ENCODE data around the gene DOCK8.

The DOCK8 gene

GRCh38 chr9:494764-495163 is 280.1 kb downstream of the DOCK8 start:
- peaks cover 28% of the 10 kb centered on the region for H3K27me3 Mint-ChIP-seq (ENCODE audit: low read depth)
- H3K36me3 Mint-ChIP-seq (ENCODE audit: low read depth), result no peaks in the 10 kb centered on the region
- H3K27ac Mint-ChIP-seq, result no peak overlapping the region
- H3K9me3 Mint-ChIP-seq, result no peaks in the 10 kb centered on the region
- H3K4me1 Mint-ChIP-seq (ENCODE audit: low read depth), result no peaks in the 10 kb centered on the region
- H3K4me3 Mint-ChIP-seq, result no peak overlapping the region

- no peaks in the 10 kb centered on the region for H3K36me3 Mint-ChIP-seq (ENCODE audit: low read depth)
- H3K9me3 Mint-ChIP-seq, result no peaks in the 10 kb centered on the region
- H3K4me3 Mint-ChIP-seq, result no peak overlapping the region
- no peaks in the 10 kb centered on the region for H3K4me1 Mint-ChIP-seq (ENCODE audit: low read depth)
- H3K27ac Mint-ChIP-seq, result no peak overlapping the region
- H3K27me3 Mint-ChIP-seq (ENCODE audit: low read depth), result peaks cover 38% of the 10 kb centered on the region
These were observed 281.1 kb downstream of the DOCK8 start for GRCh38 chr9:495739-496138.

GRCh38 chr9:503326-503725 is 288.7 kb downstream of the DOCK8 start:
- Mint-ChIP-seq H3K36me3 (ENCODE audit: low read depth) (no peaks in the 10 kb centered on the region), H3K9me3 (no peaks in the 10 kb centered on the region), H3K4me3 (peak overlapping the region; percentile 84), H3K4me1 (ENCODE audit: low read depth) (peaks cover 4% of the 10 kb centered on the region), H3K27me3 (ENCODE audit: low read depth) (peaks cover 49% of the 10 kb centered on the region), H3K27ac (peak overlapping the region; percentile 26)

GRCh38 chr9:503881-504852 is 289.5 kb downstream of the DOCK8 start, which contains the start of gene KANK1:
Gene KANK1 (plus strand): TSS chr9:504695.
- H3K9me3 Mint-ChIP-seq, result no peaks in the 10 kb centered on the region
- peaks cover 51% of the 10 kb centered on the region for H3K27me3 Mint-ChIP-seq (ENCODE audit: low read depth)
- H3K27ac Mint-ChIP-seq, result peak within 1 kb of the TSS; percentile 56

GRCh38 chr9:504921-505740 is 290.5 kb downstream of the DOCK8 start:
- peak overlapping the region; percentile 30 for H3K4me3 Mint-ChIP-seq
- H3K4me1 Mint-ChIP-seq (ENCODE audit: low read depth), result peaks cover 4% of the 10 kb centered on the region
- peaks cover 41% of the 10 kb centered on the region for H3K27me3 Mint-ChIP-seq (ENCODE audit: low read depth)
- no peak overlapping the region for H3K27ac Mint-ChIP-seq
- no peaks in the 10 kb centered on the region for H3K9me3 Mint-ChIP-seq
- no peaks in the 10 kb centered on the region for H3K36me3 Mint-ChIP-seq (ENCODE audit: low read depth)

More at GRCh38 chr9:503881-504852, 289.5 kb downstream of the DOCK8 start, which contains the start of gene KANK1:
- H3K4me1 Mint-ChIP-seq (ENCODE audit: low read depth), result peaks cover 4% of the 10 kb centered on the region
- H3K4me3 Mint-ChIP-seq, result peak within 1 kb of the TSS; percentile 84
- H3K36me3 Mint-ChIP-seq (ENCODE audit: low read depth), result no peaks in the 10 kb centered on the region

GRCh38 chr9:505741-506059 is 291.0 kb downstream of the DOCK8 start:
- Mint-ChIP-seq H3K27me3 (ENCODE audit: low read depth) (peaks cover 35% of the 10 kb centered on the region), H3K27ac (no peak overlapping the region), H3K4me3 (peak overlapping the region; percentile 30), H3K9me3 (no peaks in the 10 kb centered on the region), H3K36me3 (ENCODE audit: low read depth) (no peaks in the 10 kb centered on the region), H3K4me1 (ENCODE audit: low read depth) (peaks cover 4% of the 10 kb centered on the region)

GRCh38 chr9:506281-506680 is 291.6 kb downstream of the DOCK8 start:
- no peaks in the 10 kb centered on the region for H3K36me3 Mint-ChIP-seq (ENCODE audit: low read depth)
- H3K9me3 Mint-ChIP-seq, result no peaks in the 10 kb centered on the region
- peaks cover 4% of the 10 kb centered on the region for H3K4me1 Mint-ChIP-seq (ENCODE audit: low read depth)
- H3K27me3 Mint-ChIP-seq (ENCODE audit: low read depth), result peaks cover 34% of the 10 kb centered on the region
- H3K4me3 Mint-ChIP-seq, result no peak overlapping the region
- no peak overlapping the region for H3K27ac Mint-ChIP-seq

- H3K27me3 Mint-ChIP-seq (ENCODE audit: low read depth), result peaks cover 10% of the 10 kb centered on the region
- H3K4me1 Mint-ChIP-seq (ENCODE audit: low read depth), result peaks cover 12% of the 10 kb centered on the region
- no peaks in the 10 kb centered on the region for H3K9me3 Mint-ChIP-seq
- no peak overlapping the region for H3K4me3 Mint-ChIP-seq
- H3K27ac Mint-ChIP-seq, result no peak overlapping the region
- H3K36me3 Mint-ChIP-seq (ENCODE audit: low read depth), result no peaks in the 10 kb centered on the region
These were observed 297.2 kb downstream of the DOCK8 start for GRCh38 chr9:511861-512260.

GRCh38 chr9:512555-513272 is 298.0 kb downstream of the DOCK8 start:
- peaks cover 10% of the 10 kb centered on the region for H3K27me3 Mint-ChIP-seq (ENCODE audit: low read depth)
- H3K27ac Mint-ChIP-seq, result no peak overlapping the region
- H3K4me1 Mint-ChIP-seq (ENCODE audit: low read depth), result peaks cover 12% of the 10 kb centered on the region
- H3K9me3 Mint-ChIP-seq, result no peaks in the 10 kb centered on the region
- H3K36me3 Mint-ChIP-seq (ENCODE audit: low read depth), result no peaks in the 10 kb centered on the region
- no peak overlapping the region for H3K4me3 Mint-ChIP-seq

Data from T-helper 1 cell treated with Interleukin-12 subunit alpha and Interleukin-12 subunit beta and Interleukin-4 antibody, amounts not matched to agents 30 μg/mL and 1 μg/mL, for 36 hours (primary cell).